Stimulated activated CD4-positive, alpha-beta T cell treated with anti-CD3 and anti-CD28 coated beads, Interleukin-1b, Interleukin-23, amount 100 ng/mL, for 24 hours (primary cell): ENCODE measurements around the gene RGS11.
A peak's percentile ranks its signal among the peaks of the same experiment; 100 is the strongest.
"Not testable (repeated sequence)": the region's sequence is repeated elsewhere in the genome, so short reads cannot be mapped to it uniquely, and the experiment has no call there.

ENCODE experiments used
- DNase-seq, 4 experiments: peaks; one replicate each; pipeline ENCODE4 v3.0.0-alpha.2; 2020; ENCODE audit warnings: low read depth in 4 of 4, low spot score in 1 of 4

RGS11 gene

GRCh38 chr16:234468-235305 lies 41.1 kb downstream of the RGS11 start, which contains the start of gene FAM234A:
Gene FAM234A, plus strand, starts transcription at chr16:234821. Its CDS starts 19,593 bp downstream, at chr16:254414.
- DNase-seq: peak; percentile 90 to 94 (median 94)

GRCh38 chr16:230949-231348 lies 44.8 kb downstream of the RGS11 start:
- no peak for DNase-seq

GRCh38 chr16:230351-230750 lies 45.4 kb downstream of the RGS11 start:
- not testable (repeated sequence) for DNase-seq

GRCh38 chr16:229731-230281 lies 45.9 kb downstream of the RGS11 start:
- DNase-seq: no peak

GRCh38 chr16:228852-229730 lies 46.7 kb downstream of the RGS11 start, which contains the start of gene LUC7L:
Gene LUC7L, minus strand, starts transcription at chr16:229449. Its CDS starts 110 bp downstream, at chr16:229339.
- peak; percentile 70 to 84 (median 82) for DNase-seq

- no peak for DNase-seq
These were observed 47.4 kb downstream of the RGS11 start for GRCh38 chr16:228151-228851.

GRCh38 chr16:220021-220420 lies 55.7 kb downstream of the RGS11 start:
- no peak for DNase-seq
